GM18870 (cell line): ENCODE results near the gene DNAJC7.

Experiments used
- ATAC-seq: cut with Tn5 transposase; IDR thresholded peaks from one replicate; pipeline ENCODE4 v1.9.1; 2021; ENCODE audit warnings: moderate library complexity; ENCODE audit not compliant: unreplicated experiment

Gene DNAJC7

DNA sequence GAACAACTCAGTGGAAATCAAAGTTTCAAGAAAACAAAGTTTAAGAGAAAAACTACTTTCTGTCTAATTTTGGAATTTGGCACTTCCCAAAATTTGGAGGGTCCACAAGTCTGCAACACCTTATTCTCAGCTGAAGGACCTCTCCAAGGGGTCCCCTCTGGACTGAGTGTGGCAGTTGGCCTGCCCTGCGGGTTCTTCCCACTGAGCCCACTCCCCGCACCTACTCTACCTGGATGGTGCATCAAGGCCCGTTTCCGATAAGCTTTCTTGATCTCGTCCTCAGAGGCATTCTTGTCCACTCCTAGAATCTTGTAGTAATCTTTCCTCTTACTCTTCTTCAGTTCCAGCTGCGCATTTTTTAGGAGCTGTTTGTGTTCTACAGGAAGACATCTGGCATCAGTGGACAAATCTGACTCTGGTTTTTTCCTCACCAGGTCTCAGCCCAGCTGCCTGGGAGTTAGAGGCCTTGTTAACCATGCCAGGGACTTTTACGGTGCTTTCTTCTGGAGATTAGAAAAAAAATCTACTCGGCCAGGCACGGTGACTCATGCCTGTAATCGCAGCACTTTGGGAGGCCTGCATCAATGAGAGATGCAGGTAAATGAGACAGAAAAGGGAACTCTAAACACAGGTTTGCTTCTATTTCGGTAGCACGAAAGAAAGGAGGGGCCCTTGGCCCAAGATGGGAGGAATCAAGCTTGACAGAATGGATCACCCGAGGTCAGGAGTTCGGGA is 35.0 kb downstream of the DNAJC7 start:
- no peak for ATAC-seq

DNA sequence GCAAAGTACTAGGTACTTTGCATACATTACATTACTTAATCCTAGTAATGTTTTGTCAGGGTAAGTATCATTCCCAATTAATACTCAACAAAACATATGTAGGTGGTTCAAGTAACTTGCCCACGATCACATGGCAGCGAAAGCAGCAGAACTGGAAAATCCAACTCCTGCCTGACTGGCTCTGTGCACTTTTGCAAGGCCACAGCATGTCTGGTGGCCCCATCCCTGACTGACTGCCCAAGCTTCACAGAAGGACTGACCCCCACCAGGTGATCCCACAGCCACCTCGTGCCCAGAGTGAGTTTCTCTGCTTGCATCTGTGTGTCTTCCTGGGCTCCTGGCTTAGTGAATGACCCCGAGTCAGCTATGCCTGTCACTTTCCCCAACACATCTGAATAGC is 39.2 kb downstream of the DNAJC7 start:
- no peak for ATAC-seq

DNA sequence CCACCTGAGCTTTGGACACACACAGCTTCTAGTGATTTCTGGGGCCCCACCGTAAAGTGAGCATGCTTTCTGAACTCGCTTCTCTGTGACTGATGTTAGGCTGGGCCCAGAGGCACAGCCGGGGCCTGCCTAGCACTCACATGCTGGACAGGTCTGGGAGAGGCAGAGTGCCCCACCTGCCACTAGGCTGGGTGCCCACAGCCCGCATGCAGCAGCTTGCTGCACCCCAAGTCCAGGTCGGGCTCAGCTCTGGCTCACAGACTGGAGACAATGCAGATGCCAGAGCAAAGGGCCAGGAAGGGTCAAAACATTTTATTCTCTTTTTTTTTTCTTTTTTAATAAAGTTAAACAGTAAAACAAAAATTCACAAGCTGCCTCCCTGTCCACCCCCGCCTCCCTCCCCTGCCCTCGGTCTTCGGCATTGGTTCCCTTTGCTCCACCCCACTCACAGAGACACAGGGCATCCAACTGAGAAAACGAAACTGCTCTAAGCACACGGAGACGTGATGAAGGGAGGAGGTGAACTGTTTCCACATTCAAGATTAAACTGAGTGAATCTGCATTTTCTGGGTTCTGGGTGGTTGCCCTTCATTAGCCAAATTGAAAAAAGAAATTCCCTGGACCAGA is 41.0 kb downstream of the DNAJC7 start:
- ATAC-seq: no peak

DNA sequence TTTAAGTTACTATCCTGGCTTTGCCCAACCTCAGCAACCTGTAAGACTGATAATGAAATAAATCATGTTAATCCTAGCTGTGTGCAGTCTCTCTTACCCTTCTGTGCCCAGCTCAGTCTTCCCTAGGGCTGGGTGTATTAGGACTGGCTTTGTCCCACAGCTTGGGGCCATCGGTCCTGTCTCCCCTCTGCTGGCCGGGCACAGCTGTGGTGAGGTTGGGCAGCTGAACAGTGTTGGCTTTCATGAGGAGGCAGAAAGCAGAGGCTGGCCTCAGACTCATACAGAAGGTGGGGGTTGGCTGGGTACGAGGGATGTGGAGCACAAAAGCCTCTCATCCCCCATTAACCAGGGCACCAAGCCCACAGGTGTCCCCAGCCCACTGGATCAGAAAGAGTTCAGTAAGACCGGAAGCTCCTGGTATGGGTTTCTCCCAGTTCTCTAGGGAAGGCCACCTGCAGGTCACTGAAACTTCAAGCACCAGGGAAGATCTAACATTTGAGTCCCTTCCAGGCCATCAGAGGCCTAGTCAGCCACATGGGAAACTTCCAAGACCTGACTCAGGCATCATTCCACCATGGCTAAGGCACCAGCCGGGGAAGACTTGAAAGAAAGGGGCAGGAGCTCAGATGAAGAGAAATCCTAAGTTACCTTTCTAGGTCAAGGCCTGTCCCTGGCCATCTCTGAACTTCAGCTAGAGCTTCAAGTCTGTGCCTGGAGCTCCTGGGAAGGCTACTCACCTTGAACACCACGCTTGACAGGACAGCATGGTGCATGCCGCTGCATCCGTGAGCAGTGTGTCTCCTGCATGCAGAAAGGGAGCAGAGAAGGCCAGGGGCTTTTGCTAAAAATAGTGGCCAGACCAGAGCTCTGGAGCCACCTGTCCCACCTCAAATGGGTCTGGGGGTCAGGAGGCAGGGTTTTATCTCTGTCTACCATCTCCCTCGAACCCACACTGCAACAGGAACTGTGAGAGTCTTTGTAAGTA is 41.8 kb downstream of the DNAJC7 start:
- no peak for ATAC-seq

DNA sequence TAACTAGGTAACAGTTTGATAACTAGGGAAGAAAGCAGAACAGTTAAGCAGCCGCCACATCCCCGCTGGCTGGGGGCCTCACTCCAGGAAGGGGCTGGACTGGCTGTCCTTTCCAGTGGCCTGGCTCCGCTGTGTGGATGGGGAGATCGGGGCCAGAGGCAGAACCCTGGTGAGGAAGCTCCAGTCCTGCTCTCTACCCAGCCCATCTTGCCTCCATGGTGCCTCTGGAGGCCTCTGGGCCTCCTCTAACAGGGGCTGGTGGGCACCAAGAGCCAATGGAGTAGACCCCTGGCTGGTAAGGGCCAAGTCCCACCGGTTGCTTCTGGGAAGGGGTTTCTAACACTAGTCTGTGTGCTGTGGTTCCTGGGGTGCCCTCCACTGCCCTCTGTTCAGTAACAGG is 42.6 kb downstream of the DNAJC7 start:
- no peak for ATAC-seq

DNA sequence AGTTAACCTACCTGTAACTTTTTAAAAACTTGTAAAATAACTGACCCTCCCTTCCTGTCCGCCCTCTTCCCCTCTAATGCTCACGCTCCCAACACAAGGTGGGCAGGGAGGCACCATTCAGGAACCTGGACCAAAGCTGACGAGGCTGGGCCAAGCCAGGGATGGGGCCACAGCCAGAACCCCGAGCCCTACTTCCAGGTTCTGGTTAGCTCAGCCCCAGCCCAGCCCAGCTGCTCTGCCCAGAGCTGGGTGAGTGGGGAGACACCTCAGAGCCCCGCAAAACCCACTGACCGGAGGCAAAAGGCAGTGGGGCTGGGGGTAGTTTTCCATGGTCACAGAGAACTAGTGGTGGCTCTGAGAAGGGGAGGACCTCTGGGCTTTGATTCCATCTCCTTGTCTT is 43.2 kb downstream of the DNAJC7 start:
- no peak for ATAC-seq

DNA sequence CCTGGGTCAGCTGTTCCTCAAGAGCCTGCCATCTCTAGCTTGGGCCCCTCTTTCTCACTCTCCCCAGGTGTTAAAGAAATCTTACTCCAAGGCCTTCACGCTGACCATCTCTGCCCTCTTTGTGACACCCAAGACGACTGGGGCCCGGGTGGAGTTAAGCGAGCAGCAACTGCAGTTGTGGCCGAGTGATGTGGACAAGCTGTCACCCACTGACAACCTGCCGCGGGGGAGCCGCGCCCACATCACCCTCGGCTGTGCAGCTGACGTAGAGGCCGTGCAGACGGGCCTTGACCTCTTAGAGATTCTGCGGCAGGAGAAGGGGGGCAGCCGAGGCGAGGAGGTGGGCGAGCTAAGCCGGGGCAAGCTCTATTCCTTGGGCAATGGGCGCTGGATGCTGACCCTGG is 43.8 kb downstream of the DNAJC7 start:
- ATAC-seq: no peak

DNA sequence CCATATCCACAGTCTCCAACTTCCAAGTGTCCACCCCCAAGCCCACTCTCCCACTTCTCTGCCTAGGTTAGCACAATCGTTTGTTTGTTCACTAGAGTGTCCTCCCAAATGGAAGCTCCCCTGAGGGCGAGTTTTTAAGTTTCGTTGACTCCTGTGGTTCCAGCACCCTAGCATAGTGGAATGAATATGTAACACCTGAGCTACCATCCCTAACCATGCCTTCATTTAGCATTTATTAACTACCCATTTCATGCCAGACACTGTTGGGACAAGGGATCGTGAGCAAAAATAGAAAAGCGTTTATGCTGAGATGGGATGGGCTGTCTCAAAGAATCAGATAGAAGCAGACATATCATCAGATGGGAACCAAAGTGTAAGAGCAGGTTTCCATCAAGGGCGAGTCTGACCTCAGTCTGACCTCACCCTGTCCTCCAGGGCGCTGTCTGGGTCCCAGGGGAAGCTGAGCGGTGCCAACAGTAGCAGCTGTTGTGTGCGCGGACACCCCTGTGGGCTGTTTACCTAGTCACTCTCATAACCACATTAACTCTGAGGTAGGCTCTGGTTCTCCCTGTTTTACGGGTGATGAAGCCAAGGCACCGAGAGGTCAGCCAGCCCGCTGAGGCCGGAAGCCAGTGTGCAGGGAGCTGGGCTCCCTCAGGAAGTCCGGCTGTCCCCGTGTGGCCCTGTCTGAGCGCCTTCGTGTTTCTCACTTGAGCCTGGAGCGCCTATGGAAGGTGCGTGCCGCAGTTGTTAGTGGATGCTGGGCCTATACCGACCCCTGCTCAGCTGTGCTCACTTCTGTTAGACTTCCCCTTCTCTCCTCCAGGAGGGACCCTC is 44.5 kb downstream of the DNAJC7 start:
- no peak for ATAC-seq

DNA sequence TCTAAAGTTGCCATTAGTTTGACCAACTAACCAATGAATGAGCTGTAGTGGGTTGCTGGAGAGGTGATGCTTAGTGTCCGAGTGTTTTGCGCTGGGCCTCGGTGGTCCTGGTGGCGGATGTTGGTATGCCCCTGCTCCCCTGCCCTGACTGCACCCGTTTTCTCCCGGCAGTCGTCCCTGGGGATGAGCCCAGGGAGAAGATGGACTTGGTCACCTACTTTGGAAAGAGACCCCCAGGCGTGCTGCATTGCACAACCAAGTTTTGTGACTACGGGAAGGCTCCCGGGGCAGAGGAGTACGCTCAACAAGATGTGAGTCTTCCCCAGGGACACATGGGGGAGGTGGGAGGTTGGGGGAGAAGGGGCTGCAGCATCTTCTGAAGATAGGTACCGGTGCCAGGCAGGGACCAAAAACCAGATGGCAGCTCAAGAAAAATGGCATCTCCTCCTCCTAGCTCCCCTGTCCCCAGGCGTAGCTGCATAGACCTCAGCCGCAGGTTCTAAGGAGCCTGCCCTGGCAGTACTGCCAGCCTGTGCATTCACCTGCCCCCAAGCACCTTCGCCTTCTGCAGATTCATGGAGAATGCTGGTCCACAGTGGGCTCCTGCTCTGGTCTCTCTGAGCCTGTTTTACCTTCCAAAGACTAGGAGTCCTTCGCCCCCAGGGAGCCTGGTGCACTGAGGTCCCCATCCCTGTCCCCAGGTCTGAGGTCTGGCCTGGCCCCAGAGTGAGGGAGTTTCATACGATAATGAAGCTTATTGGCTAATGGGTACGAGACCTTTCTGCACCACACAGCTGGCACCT is 45.3 kb downstream of the DNAJC7 start:
- ATAC-seq: no peak

DNA sequence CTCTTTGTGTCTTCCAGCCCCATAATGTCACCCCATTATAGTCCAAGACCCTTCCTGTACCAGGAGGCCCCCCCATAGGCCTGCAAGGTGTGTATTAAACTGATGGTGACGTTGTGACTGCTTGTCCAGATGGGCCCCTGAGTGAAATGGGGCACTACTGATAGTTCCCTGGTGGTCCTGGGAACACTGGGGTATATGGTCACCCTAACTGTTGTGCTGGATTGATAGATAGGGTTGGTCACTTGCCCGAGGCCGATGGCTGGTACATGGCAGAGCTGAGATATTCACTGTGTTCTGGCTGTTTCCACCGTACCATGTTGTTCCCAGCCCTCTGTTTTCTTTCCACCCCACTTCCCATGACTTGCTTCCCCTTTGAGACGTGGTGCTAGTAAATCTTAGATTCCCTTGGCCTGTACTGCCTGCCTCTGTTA is 46.3 kb downstream of the DNAJC7 start:
- ATAC-seq: no peak

DNA sequence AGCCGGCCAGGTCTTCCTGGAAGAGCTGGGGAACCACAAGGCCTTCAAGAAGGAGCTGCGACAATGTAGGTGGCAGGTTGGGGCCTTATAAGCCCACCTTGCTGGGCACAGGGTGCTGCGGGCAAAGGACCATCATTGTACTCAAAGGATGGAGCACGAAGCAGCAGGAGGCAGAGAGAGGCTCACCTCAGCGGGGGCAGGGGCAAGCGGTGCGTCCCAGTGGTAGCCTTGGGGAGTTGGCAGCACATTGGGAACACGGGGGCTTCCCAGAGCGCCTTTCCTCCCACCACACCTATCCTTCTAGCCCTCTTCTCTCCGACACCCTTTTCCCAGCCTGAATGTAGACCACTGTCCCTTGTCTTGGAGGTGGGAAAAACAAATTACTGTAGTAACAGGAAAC is 48.6 kb downstream of the DNAJC7 start:
- no peak for ATAC-seq

DNA sequence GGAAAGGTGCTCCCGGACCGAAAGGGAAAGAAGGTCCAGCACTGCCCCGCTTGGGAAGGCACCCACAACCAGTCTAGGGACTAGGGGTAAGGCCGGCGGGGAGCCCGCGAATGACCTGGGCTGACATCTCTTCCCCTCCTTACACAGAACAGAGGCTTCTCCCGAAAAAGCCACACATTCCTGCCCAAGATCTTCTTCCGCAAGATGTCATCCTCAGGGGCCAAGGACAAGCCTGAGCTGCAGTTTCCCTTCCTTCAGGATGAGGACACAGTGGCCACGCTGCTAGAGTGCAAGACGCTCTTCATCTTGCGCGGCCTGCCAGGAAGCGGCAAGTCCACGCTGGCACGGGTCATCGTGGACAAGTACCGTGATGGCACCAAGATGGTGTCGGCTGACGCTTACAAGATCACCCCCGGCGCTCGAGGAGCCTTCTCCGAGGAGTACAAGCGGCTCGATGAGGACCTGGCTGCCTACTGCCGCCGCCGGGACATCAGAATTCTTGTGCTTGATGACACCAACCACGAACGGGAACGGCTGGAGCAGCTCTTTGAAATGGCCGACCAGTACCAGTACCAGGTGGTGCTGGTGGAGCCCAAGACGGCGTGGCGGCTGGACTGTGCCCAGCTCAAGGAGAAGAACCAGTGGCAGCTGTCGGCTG is 49.2 kb downstream of the DNAJC7 start:
- ATAC-seq: no peak

DNA sequence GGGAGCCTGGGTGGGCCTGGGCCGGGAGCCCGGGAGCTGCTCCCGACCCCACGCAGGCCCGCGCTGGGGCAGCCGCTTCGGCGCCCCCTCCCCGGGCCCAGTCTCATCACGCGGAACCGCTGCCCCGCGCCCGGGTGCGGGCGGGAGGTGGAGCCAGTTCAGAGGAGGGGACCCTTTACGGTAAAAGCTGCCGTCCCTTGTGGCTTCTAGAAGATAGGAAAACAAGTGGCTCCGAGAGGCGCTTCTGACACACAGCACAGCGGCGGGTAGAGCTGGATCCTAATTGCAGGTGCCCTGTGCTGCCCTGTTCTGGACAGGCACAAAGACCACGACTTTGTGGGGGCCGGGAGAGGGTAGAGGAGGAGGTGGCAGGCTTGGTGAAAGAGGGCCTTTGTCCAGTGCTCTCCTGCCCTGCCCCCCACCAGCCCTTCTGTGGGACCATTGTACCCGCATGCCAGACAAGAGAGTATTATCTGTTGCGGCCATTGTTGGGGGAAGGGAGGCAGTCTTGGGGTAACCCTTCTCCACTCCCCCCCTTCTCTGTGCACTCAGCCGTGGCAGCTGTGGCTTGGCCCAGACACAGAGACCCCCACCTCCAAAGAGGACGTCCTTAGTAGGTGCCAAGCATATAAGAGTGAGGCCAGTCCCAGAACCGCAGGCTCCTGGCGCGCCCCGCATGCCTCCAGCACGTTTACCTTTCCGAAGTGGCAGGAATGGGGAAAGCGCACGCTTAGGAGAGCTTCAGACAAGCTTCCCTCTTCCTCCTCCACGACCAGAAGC is 49.9 kb downstream of the DNAJC7 start:
- ATAC-seq: no peak

DNA sequence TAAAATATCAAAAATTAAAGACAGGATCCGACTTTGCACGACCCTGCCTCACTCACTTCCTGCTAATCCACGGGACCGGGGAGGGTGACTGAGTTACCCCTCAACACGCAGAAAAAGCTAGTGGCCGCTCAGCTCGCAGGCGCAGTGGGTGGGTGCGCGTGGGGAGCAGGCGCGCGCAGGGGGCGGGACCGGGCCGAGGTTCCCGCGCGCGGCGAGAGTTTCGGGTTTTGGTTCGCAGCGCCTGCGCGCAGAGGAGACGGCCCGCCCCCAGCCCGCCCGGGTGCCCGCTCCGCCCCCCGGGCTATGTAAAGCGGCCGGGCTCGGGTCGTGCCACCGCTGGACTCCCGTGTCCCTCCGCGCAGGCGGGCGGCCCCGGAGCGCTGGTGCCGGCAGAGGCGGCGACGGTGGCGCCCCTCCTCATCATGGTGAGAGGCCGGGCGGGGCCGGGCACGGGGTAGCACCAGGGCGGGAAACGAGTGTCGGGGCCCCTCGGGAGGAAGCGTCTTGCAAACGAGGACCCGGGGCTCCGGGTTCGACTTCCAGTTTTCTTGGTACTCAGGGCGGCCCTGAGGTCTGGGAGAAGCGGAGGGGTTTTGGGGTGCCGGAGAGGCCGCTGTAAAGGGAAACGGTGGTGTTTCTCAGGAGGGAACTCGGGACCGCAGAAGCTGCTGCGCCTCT is 50.6 kb downstream of the DNAJC7 start, which contains the start of gene CNP:
CNP (plus strand) TSS at position 333 of the 678 bp plus-strand sequence; CDS start at position 423, 90 bp downstream.
- ATAC-seq: no peak

DNA sequence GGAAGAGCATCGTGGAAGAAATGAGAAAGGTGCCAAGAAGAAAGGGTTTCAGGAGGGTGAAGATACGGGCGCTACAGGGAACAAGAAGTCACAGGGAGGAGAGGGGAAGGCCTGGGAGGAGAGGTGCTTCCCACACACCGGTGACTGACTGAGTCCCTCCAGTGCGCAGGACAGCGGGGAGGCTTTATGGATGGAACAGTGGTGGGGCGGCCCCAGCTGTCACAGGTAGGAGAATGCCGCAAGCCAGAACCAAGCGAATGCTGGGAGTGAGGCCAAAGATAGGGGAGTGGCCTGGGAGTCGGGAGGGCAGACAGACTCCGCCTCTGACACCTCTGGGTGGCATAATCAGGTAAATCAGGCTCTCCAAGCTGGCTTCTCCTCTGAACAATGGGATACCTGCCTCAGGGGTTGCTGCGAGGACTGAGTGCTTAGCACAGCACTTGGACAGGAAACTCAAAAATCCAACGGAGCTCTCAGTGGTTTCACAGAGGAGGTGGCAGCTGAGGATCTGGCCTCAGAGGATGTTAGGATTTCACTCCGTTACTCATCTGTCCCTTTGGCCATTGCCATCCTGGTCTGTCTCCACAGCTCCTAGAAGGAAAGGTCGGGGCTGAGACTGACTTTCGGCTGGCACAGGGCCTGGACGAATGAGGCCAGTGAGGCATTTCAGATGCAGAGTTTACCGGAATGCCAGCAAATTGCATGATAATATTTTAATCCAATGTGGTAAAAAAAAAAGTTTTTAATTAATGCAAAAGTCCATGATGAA is 51.4 kb downstream of the DNAJC7 start:
- ATAC-seq: no peak

DNA sequence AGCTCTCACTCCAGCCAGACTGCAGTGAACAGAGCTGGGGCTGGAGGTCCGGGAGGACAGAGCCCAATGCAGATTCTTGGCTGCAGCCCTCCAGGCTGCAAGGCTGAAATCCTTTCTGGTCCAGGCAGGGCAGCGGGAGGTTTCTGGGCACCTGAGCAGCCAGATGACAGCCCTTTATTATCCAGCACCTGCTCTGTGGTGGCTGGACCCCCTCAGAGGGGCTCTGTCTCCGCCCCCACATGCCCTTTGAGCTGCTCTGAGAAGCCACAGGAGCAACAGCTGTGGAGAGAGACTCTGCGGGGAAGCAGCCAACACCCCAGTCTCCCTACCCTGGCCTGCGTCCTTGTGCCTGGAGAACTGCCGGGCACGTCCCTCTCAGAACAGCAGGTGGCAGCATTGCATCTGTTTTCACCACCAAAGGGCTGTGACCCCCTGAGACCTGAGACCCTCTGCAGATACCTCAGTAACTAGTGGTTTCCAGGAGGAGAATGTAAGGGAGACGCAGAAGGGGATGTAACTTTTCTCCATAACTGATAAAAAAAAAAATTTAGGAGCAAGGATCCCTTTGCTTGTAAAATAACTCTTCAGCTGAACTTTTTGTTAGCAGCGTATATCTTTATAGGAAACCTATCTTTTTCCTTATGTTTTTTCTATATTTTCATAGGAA is 54.3 kb downstream of the DNAJC7 start:
- no peak for ATAC-seq

DNA sequence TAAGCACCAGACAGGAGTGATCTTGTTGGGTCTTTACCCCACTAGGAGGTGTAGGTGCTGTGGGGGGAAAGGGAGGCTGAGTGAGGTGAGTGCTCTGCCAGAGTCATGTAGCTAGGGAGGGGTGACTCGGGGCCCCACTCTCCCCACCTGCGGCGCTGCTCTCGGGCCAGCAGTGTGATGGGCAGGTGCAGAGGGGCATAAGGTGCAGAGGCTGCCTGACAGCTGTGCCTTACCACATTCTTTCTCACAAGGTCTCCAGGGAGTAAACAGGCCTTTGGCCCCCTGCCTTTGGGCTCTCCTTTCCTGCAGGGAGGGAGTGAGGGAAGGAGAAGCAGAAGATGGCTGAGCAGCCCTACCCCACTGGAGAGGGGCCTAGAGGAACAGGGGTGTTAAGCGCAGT is 55.1 kb downstream of the DNAJC7 start:
- ATAC-seq: no peak
